WTC11 (cell line): ENCODE measurements around the gene ARL8A.

ENCODE experiments used
- IRF2 ChIP-seq: sonication (generic); formaldehyde crosslinking; IDR thresholded peaks from 2 replicates; pipeline ENCODE4 v1.8.0; 2022; ENCODE audit warnings: low read depth, missing genetic modification reagents, borderline replicate concordance
- TF ChIP-seq, protein P1 (sequence below): fragments of 200-600 bp; IDR thresholded peaks from 2 replicates; pipeline ENCODE4 v1.8.0; 2022; ENCODE audit warnings: antibody characterized with exemption

DNA sequence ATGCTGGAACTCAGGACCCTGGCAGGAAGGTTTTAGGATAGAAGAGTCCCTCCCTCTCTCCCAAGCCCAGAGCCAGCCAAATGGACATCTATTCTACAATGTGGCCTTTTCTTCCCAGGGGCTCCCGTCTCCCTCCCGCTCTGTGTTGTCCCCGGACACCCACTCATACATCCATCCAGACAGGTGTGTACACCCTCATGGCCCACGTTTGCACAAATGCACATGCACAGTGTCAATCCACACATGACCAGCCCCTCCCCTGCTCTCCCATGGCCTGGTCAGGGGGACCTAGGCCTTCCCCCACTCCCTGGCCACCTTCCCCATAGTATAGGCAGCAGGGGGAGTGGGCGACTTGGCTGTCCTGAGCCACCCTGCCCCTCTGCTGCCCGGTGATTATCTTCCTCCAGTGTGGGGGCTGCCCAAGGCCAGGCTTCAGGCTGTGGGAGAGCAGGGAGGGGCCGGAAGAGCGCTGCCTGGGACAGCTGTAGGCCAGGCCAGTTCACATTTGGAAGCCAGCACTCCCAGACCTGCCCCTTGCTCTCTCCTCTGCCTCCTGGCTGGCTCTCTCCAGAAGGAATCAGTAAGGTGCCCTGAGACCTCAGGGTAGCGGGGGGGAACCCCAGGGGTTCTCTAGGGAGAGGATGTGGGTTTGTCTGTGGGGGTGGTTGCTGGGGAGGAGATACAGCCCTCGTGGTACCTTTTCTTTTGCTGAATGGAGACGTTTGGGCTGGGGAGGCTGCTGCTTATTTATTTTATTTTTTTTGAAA is 19.9 kb upstream of the ARL8A start:
- TF ChIP-seq, protein P1, sequence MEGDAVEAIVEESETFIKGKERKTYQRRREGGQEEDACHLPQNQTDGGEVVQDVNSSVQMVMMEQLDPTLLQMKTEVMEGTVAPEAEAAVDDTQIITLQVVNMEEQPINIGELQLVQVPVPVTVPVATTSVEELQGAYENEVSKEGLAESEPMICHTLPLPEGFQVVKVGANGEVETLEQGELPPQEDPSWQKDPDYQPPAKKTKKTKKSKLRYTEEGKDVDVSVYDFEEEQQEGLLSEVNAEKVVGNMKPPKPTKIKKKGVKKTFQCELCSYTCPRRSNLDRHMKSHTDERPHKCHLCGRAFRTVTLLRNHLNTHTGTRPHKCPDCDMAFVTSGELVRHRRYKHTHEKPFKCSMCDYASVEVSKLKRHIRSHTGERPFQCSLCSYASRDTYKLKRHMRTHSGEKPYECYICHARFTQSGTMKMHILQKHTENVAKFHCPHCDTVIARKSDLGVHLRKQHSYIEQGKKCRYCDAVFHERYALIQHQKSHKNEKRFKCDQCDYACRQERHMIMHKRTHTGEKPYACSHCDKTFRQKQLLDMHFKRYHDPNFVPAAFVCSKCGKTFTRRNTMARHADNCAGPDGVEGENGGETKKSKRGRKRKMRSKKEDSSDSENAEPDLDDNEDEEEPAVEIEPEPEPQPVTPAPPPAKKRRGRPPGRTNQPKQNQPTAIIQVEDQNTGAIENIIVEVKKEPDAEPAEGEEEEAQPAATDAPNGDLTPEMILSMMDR, result no peak
- TF ChIP-seq IRF2, result no peak
